ENCODE results near the gene ARMH1. TPM values are rescaled to one million over a fixed set of nuclear protein-coding genes. Genes with fewer than 3 reads are reported as not detected.
A peak's percentile ranks its signal among the peaks of the same experiment; 100 is the strongest.
"Not testable (repeated sequence)": the region's sequence is repeated elsewhere in the genome, so short reads cannot be mapped to it uniquely, and the experiment has no call there.

Gene ARMH1
- total RNA-seq, 1 donor from 2014 or later = 2.8 TPM

DNA sequence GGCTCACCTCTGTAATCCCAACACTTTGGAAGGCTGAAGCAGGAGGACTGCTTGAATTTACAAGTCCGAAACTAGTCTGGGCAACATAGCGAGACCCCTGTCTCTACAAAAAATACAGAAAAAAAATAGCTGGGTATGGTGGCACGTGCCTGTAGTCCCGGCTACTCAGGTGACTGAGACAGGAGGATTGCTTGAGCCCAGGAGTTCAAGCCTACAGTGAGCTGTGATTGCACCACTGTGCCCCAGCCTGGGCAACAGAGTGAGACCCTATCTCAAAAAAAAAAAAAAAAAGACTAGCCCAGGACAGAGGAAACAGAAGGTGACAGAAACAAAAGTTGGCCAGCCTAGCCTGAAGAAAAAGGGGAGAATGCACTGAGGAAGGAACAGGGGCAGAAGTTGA lies 21.2 kb downstream of the ARMH1 start:
- no peak for DNase-seq

DNA sequence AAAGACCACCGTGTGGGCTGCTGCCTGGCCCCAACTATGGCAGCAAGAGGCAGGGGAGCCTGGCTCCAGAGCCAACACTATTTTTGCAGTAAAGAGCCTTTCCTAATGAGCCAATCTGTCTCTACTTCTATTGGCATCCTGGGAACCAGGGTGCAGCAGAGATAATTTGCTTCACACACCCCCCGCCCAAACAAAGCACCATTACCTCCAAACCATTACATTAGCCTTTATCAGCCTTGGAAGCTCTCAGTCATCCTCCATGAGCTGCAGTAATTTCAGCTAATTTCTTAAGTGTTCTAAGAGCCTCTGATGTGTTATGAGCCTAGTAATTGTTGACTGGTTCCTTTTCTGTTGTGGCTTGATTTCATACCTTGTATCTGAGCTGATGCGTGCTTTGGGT lies 21.6 kb downstream of the ARMH1 start:
- no peak for DNase-seq

DNA sequence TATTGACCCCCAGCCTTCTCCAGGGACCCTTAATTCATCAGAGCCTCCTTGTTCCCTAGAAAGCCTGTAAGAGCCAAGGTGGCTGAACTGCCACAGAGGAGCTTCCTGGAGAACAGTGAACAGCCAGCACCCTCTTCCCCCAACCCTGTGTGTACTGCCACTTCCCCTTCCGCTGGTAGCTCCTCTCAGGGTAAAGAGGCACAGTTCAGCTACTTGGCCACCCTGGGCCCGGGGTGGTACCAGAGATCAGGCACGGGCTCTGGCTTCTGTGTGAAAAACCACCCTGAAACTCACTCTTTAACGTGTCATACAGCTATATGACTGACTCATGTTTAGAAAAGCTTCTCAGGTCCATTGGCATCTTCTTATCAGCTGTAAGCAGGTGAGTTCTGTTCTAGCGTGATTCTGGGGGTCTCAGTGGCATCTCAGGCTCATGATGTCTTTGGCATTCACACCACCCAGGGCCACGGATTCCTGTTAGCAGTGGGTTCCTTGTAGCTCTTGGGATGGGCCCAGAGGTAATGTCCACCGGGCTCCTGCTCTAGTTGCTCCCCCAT lies 22.4 kb downstream of the ARMH1 start:
- DNase-seq = no peak

DNA sequence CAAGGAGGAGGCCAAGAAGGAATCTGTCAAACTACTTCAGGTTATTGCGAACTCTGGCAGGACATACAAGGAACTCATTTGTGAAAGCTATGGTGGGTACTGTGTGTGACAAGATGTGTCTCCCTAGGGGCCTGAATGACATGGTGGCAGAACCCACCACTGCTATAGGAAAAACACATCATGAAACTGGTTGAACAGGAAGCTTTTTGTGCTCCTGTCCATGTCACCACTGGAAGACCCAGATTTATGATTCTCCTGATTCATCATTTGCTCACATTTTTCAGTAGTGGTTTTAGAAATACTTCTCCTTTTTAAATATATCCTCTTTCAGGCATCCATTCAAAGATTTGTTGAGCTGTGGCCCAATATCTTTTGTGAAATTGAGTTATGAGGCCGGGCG lies 23.6 kb downstream of the ARMH1 start:
- DNase-seq = no peak

DNA sequence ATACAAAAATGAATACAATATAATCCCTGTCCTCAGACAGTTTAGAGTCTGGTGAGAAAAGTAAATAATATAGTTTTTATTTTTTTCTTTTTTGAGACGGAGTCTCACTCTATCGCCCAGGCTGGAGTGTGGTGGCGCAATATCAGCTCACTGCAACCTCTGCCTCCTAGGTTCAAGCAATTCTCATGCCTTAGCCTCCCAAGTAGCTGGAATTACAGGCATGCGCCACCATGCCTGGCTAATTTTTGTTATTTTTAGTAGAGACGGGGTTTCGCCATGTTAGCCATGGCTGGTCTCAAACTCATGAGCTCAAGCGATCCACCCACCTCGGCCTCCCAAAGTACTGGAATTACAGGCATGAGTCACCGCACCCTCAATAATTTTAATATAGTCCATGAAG lies 24.9 kb downstream of the ARMH1 start:
- not testable (repeated sequence) for DNase-seq

DNA sequence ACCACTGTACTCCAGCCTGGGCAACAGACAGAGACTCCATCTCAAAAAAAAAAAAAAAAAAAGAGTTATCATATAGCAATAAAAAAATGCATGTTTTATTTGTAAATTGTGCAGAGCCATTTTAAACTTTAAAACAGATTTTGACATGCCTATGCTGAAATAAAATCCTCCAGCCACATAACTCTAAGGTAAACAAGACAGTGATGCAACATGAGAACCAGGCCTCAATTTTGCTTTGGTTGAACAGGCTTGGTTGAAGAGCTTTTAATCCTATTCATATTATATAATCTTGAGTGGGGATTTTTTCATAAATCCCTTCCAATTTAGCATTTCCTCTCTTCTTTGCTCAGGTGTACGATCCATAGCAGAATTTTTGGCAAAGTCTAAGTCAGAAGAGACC lies 26.1 kb downstream of the ARMH1 start:
- DNase-seq = no peak

DNA sequence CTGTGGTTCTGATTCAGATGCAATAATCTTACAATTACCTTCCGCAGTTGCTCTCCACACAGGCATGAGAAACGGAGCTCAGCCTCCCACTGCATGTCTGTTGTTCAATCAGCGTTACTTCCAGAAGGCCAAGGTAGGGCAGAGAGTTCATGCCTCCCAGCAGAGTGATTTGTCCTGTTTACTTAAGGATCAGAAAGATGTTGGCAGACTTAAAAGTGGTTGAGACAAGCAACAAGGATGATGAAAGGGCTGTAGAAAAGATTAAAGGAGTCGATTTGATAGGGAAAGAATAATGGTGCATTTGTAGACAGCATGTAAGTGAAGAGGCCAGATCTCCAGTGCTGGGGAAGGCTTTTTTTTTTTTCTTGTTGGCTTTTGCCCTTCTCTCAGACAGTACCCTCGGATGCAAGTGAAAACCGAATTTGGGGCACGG lies 26.6 kb downstream of the ARMH1 start:
- no peak for DNase-seq

DNA sequence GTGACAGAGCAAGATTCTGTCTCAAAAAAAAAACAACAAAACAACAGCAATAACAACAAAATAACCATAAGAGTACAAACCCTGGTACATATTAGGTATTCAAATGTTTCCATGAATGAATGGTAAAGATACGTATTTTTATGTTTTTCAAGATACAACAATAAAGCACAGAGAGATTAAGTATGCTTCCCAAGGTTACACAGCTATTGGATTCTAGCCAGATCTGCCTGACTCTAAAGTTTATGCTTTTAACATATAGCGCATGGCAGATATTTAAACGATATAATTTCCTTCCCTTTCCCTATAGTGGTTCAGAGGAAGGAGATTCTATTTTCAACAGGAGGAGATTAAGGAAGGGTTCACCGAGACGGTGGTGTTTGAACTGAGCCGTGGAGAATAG lies 31.0 kb downstream of the ARMH1 start:
- no peak for DNase-seq

DNA sequence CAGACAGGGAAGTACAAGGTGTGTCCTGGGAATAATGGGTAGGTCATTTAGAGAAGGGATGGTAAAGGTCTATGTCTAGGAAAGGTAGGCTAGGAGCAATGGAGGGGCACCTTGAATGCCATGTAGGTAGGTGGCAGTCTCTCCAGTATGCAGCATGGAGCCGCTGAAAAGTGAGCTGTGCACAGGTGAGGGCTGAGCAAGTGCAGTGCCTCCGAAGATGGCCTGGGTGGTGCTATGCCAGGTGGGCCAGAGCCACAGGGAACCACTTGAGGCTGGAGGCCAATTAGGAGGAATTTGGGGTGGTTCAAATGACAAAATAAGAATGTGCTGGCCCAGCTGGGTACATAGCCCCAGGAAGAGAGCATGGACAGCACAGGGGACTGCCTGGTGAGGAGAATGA lies 31.4 kb downstream of the ARMH1 start:
- DNase-seq = no peak

DNA sequence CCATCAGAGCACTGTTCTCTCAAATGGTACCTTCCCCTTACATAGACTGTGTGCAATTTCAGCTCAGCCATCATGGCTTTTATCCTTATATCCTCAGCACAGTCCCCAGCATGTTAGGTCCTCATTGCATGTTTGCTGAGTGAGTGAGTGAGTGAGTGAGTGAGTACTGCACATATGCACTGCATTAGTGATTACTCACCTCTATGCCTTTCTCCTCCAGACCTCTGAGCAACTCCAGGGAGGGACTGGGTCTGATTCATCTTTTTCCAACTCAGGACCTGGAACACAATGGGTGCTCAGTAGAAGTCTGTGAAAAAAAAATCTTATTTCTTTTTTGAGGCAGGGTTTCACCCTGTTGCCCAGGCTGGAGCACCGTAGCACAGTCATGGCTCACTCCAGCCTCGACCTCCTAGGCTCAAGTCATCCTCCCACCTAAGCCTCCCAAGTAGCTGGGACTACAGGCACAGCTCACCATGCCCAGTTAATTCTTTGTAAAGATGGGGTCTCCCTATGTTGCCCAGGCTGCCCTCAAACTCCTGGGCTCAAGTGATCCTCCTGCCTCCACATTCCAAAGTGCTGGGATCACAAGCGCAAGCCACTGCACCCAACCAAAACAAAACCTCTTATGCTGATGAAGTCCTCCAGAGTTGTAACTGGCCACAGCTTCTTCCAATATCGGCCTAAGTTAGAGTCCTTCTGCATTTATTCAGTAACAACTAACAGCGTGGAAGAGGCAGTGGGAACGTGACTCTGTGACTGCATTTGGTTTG lies 32.8 kb downstream of the ARMH1 start:
- no peak for DNase-seq

DNA sequence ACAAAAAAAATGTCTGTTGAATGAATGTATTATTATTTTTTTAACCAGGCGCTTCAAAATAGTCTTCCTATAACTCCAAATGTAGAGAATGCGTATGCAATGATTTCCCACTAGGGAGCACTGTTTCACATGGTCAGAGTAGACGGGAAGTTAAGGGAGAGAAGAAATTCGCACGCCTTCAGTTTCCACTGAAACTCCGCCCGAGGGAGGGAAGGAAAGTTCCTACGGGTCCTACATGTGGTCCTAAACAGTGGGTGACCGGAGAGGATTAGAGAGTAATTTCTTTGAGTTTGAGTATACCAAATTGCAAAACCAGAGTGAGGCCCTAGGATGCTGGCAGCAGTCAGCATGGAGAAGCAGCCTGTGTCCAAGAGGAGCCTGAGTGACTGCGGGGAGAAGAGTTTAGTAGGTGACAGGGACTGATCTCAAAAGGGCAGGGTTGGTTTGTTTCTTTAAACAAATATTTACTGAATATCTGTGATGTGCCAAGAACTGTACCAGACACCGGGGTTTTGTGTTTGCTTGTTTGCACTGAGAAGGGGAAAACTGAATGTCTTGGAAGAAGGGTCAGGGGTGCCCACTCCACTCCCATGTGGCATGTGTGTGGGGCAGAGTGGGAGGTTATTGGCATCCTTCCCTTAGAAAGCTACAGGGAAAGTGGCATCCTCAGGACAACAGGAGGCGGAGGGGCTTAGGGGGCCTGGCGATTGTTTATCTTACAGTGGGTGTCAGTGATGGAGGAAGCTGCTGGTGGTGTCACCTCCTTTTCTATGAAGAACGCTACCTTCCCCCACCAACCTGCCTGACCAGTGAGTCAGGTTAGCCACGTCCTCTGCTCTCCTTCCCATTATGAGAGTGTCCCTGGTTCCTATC lies 33.7 kb downstream of the ARMH1 start:
- no peak for DNase-seq

DNA sequence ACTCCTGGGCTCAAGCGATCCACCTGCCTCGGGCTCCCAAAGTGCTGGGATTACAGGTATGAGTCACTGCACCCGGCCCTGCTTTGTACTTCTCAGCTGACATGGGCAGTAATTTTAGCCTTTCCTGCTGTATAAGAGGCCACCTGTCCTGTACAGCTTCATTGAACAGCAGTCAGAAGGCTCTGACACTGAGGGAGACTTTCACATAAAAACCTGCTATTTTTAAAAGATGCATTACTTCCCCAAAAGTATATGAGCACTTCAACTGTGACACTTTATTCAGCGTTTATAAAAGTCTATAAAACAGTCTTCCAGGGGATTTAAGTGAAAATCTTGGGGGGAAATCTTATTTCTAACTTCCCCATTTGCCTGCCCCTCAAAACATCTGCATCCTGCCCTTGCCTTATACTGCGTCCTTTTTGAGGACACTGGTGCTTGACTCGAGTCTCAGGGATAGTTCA lies 38.8 kb downstream of the ARMH1 start:
- no peak for DNase-seq

DNA sequence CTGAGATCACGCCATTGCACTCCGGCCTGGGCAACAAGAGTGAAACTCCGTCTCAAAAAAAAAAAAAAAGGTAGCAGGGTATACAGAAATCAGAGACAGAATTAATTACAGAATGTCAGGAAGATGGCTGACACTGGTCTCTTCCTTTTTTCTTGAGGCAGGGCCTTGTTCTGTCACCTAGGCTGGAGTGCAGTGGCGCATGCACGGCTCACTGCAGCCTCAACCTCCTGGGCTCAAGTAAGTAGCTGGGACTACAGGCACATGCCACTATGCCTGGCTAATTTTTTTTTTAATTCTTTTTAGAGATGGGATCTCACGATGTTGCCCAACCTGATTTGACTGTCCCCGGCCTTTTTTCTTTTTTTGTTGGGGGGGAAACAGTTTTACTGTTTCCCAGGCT lies 40.0 kb downstream of the ARMH1 start:
- no peak for DNase-seq

DNA sequence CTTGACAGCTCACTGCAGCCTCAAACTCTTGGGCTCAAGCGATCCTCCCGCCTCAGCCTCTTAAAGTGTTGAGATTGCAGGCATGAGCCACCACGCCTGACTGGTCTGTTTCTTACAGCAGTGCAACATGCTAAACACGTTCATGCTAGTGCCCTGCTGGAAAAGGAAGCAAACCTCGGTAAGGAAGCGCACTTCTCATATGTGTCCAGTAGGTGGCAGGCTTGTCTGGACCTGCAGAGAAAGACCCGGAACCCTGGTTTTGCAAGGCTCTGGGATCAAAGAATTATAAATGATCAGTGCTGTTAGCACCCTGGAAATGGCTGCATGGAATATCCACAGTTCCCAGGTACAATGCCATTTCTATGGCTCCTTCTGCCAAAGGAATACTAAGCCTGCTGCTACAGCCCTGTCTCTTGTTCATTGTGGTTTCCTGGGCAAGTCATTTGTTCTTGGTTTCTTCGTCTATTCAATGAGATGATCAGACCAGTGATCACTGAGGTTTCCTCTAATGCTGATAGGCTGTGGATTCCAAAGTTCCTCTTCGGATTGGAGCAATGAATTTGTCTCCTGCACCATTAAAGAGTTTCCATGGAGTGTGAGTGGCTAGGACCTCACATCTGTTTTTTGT lies 40.5 kb downstream of the ARMH1 start:
- peak; percentile 35 for DNase-seq

DNA sequence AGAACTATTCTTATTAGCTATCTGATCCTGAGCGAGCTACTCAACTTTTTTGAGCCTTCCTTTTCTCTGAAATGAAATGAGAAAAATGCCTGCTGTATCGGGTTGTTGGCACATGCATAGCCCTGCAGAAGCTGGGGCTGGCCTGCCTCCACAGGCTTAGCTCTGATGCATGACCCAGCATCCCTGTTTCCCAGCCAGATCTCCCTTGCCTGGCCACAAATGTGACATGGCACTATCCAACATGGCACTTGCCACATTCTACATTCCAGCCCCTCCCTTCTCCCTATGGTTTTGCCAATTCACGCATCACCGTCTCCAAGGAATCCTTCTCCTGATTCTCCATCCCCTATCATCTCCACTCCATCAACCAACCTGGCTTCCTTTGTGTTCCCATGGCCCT lies 42.6 kb downstream of the ARMH1 start:
- DNase-seq = no peak

DNA sequence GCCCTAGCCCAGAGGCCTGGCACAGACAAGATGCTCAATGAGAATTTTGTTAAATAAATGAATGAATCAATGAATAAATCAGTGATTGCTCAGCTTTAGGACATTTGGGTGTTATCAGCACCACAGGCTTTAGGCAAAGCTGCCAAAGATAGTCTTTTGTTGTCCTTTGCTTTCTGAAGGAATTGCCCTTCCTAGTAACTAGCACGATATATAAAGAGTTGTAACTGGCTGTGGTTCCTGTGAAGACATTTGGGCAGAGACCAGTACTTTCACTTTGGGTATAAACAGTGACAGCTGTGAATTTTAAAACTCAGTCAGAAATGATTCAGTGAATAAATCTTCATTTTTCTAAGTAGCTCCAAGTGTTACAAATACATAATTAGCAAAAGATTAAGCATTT lies 43.1 kb downstream of the ARMH1 start:
- no peak for DNase-seq

DNA sequence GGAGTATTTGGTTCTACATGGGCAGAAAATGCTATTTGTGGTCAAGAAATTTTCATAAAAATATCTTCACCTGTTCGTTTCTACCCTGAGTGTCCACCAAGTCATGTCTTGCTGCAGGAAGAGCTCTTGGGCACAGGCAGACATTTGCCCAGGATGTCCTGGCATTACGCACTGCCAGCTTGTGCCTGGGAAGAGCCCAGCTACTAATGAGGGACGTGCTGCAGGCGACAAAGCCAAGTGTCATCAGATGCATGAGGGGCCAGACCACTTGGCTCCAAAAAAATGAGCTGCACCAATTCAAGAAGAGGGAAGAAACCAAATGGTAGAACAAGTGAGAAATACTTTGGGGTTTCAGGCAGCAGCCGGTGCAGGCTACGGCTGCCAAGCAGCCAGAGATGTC lies 43.6 kb downstream of the ARMH1 start:
- DNase-seq = no peak

DNA sequence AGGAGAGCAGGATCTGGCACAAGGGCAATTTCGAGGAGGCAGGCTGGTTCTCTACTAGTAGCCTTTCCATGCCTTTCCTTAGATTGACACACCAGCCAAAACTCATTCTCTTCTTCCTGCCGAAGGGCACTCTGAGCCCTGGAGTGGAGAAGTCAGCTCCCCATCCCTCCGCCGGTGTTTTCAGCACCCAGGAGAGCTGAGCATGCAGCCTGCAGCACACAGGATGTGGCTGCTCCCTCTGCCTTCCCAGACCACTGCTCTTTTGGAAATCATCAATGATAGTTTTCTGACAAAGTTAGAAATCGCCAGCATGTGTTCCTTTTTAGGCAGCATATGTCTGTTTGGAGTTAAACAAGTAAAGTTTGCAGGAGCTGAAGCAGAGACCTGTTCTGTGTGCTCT lies 44.8 kb downstream of the ARMH1 start:
- DNase-seq = no peak

DNA sequence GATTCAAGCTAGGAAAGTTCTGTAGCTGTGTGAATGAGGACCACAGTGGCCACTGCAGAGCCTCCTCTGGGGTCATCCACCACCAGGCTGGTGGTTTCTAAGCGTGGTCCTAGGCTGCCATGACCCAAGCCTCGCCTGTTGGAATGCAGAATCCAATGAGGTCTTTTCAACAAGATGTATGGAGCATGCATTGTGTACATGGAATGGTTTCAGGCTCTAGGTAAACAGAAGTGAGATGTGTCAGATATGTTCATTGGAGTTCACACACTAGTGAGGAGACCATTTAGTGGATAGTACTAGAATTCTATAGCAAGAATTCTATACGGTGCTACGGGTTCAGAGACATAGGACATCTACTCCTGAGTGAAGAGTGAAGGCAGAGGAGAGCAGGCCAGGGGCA lies 45.8 kb downstream of the ARMH1 start:
- DNase-seq = no peak

DNA sequence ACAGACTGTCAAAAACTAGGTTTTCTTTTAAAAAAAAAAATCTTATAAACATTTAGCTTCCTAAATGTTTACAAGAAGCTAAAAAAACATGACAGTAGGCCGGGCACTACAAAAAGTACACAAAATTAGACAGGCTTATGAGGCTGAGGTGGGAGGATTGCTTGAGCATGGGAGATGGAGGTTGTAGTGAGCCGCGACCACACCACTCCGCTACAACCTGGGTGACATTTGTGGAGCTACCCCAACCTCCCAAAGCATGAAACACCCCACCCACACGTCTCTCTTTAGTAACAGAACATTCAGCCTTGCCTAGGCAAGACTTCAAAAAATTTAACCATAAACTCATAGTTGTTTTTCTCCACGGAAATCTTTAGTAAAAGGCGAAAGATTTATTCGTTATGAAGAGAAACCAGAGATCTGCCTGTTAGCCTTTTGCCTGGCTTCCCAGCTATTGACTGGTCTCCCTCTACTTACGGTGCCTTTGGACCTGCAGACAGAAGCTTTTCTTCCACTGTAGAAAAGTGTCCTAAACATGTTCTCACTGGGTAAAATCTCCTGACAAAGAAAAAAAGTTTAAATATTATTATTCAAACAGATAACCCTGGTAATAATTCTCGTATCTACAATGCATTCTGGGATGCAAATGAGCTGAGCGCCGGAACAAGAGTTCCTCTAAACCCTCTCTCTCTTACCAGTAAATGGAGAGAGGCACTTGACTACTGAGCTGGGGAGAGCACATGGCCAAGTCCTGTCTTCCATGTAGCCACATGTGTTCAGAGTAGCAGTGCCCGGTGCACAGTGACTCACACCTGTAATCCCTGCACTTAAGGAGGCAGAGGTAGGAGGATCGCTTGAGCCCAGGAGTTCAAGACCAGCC lies 47.2 kb downstream of the ARMH1 start:
- peak; percentile 17 for DNase-seq

DNA sequence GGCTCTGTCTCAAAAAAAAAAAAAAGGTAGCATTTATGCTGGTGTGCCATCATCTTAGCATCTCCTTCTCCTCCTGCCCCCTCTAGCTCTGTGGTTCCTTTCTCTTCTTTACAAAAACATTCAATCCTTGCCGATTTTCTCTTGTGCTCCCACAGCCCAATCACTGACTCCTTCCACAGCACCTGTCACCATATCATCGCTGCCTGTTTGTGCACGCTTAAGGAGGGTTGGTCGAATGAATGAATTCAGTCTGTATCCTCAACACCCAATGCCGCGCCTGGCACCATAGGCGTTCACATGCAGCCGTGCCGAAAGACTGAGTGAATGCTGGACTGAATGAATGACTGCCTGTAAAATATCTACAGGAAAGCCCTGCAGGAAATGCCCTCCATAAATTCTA lies 48.5 kb downstream of the ARMH1 start:
- DNase-seq = no peak

Measured in occipital lobe (tissue), 2 donors.